Activated CD4-positive, alpha-beta T cell treated with anti-CD3 and anti-CD28 coated beads, Interleukin-2, amount 50 U/mL, for 4 hours (primary cell): ENCODE results near the gene CDK5RAP2.

Source experiments
- DNase-seq, 2 experiments: peaks; one replicate each; pipeline ENCODE4 v3.0.0-alpha.2; 2020

The CDK5RAP2 gene

DNA sequence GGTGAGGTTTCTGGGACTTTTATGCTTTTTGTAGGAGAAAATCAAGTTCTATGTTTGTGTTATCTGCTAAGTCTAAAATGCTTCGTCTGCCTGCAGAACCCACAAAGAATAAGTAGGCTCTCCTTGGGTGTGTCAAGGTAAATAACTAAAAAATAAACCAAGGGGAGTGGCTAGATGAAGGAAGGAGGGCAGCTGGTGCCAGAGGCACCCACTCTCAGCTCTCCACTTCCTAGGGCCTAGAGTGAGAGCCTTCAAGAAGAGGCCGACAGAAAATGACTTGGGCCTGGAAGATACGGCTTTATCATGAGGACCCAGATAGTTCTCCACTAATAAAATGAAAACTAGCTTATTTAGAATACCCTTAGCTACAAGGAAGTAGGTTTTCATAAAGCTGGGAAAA, 147.4 kb downstream of the CDK5RAP2 start:
- no peak for DNase-seq

DNA sequence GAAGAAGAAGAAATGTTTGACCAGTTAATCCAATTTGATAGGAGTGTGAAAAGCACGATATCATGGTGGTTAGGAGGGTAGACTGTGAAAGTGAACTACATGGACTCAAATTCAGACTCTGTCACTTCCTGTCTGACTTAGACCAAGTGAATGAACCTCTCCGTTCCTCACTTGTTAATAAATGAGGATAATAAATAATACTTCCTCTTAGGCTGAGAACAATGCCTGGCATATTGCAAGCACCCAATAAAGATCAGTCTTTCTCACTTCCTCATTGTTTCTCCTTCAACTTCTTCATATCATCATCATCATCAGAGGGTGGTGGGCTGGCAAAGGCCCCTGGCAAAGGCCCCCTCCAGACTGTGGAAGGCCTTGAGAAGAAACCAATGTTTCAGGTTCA, 148.7 kb downstream of the CDK5RAP2 start:
- DNase-seq = no peak

DNA sequence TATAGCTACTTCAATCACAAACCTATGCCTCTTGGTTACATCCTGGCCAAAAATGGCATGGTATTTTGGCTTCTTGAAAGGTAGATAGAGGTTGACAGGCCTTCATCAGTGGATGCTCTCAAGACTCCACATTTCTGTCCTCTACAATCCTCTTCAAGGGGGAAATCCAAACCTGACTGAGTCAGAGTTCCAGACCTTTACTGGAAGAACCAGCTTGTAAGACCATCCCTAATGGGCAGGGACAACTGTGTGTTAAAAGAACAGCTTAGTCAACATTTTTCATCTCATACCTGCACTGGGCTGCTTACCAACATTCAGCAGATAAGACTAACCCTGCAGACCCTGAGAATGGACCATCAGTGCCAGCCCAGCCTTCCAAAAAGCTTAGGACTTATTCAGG, 155.7 kb downstream of the CDK5RAP2 start:
- no peak for DNase-seq

DNA sequence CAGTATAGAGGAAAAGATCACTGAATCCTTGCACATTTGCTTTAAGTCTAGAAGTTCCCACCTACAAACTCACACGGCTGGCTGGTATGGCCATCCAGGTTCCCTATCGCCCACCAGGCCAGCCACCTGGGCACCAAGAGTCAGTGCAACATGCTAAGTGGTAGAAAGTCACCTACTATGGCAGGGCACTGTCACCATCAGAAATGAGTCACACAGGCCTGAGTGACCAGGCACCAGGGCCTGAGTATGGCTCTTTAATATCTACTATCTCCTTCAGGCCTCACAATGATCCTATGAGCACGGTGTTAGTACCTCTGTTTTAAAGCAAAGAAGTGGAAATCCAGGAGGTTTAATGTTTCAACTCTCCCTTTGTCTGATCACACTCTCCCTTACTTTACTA, 156.2 kb downstream of the CDK5RAP2 start:
- DNase-seq = no peak

DNA sequence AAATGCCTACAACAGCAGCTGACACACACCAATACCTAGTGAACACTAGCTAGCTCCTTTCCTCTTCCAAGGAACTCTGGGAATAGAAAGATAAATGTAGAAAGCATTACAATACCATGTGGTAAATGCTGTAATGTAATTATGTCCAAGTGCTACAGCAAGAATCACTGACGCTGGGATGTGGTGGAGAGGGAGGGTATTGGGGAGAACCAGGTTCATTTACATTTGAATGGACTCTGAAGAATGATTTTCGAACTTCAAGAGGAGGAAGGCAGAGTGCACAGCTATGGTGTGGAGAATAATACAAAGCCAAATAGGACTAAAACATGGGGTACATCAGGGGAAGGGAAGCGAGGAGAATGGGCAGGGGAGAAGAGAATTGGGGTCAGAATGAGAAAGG, 158.0 kb downstream of the CDK5RAP2 start:
- no peak for DNase-seq

DNA sequence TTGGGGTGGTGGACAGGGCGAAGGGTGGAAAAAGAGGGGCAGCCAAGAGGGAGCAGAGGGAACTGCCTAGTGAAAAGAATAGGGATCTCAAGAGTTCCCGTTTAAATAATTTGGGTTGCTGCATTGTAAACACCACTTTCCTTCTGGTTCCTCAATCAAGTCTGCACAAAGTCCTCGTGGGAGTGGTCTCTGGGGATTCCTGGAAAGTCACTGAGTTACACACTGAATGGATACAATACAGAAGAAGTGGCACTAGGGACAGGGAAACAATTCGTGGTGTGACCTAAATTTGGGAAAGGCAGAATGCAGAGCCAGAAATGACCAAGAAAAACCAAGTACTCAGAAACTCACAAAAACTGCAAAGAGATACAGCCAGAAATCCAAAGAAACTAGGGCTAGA, 161.7 kb downstream of the CDK5RAP2 start:
- no peak for DNase-seq

DNA sequence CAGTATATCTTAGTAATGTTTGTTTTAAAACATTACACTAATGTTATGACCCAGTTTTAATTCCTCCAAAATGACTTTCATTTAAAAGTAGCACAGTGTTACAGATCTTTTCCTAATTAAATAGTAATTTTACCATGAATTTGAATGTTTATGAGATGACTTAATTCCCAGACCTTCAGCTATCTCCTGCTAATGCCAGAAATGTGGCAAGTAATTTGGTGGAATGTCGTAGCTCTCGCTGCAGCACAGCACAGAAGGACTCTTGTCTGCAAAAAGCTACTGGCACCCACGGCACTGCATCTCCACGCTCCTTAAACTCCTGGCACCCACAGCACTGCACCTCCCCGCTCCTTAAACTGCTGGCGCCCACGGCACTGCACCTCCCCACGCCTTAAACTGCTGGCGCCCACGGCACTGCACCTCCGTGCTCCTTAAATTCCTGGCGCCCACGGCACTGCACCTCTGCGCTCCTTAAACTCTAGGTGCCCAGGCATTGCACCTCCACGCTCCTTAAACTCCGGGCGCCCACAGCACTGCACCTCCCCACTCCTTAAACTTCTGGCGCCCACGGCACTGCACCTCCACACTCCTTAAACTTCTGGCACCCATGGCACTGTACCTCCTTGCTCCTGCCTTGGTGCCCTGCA, 163.1 kb downstream of the CDK5RAP2 start:
- no peak for DNase-seq

DNA sequence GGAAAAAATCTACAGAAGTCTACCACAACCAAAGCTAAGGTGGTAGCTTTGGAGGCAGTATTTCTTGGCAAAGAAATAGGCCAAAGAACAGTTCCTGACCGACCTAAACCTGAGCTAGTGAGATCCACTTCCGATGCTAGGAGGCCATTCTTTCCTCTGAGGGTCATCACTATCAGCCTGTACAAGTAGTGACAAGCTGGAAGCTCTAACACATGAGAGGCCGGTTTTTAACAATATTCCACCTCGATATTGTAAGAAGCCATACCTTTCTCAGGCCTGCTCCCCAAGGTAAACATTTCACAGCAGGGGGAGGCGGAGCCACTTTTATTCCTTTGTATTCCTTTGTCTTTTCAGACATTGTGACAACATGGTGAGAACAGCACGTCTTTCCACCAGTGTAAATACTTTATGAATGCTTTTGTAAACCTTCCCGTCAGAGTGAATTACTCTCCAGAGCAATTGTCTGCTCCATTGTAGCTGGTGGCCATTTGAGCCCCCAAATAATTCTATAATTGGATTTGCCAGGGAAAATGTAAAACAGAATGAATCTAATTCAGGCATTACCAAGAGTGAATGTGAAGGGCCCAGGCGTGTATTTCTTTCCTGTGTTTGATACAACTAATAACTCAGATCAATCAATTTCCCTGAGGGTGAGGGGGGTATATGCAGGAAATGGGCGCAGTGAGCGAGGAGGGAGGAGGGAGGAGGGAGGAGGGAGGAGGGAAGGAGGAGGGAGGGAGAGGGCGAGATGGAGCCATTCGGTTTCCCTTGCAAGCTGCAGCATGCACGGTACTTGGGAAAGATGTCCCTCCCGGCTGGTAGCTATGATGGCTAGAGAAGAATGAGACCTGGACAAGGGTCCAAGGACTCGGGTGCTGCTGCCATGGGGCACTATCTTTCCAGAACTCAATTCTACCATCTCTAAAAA, 166.6 kb downstream of the CDK5RAP2 start:
- no peak for DNase-seq

DNA sequence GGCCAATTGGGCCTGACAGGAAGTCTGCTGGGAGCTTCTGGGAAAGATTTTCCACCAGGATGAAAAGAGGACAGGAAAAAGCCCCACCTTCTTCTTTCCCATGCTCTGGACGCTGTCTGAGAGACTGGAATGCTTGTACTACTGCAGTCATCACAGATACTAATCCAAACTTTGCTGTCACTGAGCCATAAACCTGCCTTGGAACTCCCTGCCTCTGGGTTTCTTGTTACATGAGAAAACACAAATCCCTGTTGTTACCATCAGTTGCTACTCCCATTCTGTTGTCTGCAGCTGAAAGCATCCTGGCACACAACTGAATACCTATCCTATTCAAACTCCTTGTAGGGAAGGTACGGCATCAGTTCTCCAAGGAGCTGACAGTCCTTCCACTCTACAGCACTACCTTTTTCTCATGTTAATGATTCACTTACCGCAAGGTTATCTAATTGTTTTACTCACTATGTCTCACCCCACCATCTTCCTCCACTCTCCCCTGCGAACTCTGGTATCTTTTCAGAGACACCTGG, 167.5 kb downstream of the CDK5RAP2 start:
- DNase-seq = no peak

DNA sequence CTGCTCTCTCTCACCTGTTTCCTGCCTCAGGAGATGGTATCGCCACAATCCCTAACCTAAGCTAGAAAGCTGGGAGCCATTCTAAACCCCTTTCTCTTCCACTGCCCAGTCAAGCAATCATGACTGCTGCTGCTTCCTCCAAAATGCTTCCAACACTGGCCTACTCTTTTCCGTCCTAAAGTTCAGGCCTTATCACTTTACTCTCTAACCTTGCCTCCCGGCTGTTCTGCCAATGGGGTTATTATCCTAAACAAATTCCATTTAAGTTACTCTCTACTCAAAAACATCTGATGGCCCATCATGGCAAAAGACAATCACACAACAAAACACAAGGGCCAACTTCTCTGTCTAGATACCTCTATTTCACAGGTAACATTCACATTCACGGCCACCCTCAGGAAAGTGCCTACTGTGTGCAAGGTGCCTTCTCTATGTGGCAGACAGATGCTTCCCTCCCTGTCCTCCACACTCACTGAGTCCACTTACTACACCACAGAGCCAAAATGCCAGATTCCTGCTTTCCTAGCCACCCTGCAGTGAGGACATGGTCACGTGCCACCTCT, 168.0 kb downstream of the CDK5RAP2 start:
- DNase-seq = no peak

DNA sequence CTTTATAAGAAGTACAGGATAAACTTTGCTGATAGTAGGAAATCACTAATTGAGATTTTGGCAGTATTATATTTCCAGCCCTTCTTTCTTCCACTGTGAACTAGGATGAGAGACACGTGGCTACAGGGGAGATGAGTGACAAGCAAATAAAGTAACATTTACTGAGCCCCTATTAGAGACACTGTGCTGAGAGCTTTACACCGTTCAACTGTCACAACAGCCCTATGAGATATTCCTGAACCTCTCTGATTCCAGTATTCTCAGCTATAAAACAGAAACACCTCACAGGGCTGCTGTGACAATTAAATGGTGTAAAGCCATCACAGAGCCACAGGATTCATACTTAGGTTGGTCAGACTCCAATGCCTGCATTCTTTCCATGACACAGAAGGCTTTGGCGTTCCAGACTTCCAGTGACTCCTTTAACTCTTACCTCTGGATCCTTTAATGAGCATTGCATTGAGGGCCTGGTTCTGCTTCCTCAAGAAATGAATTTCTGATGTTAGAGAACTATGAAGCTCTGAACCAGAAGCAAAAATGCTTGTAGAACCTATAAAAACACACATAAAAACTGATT, 169.0 kb downstream of the CDK5RAP2 start:
- no peak for DNase-seq

DNA sequence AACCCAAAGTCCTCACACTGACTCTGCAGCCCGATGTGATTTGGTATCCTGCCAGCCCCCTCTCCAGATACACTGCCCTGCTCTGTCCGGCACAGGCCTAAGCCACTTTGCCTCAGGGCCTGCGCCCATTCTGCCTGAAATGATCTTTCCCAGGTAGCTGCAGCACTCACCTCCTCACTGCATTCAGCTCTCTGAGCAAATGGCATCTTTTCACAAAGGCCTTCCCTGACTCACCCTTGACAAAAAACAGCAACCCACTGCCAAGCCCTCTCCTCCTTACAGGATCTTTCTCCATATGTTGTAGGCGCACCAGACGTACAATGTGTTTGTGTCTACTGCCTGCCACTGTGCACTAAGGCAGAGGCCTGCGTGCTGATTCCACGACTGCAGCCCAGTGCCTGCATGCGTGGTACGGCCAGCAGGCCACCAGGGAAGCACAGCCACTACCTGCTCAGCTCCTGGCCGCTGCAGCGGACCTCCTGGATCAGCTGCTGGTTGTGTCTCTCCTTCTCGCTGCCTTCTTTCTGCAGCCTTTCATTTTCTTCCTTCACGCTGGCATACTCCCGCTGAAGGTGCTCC, 171.2 kb downstream of the CDK5RAP2 start:
- no peak for DNase-seq

DNA sequence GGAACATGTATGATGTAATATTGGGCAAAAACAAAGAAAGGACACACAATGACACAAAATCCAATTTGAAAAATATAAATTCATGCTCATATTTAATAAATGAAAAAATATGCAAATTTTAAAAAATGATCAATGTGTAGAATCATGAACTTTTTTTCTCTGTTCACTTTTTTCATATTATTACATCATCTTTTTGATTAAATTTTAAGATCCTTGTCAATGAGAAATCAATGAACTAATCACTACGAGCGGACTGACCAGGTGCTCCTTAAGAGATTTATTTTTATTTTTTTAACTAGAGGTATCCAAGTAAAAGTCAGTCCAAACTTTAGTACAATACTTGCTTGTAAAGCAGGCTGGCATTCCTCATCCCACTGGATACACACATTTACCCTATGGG, 174.1 kb downstream of the CDK5RAP2 start:
- DNase-seq = no peak

DNA sequence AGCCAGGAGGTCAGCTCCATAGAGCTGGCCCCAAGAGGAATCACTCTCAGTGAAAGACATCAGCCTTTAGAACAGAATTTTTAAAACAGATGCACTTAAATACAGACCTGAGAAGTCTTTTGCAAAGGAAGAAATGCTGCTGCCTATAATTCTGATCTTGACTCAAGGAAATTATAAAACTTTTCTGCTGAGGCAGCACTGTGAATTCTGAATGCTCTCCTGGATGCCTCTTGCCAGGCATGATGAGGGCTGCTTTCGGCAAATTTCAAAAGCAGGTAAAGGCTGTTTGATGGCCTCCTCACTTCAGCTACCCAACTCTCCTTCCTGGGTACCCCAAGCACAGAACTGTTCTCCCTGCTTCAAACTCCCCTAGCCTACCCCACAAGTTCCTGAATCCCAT, 174.8 kb downstream of the CDK5RAP2 start:
- no peak for DNase-seq

DNA sequence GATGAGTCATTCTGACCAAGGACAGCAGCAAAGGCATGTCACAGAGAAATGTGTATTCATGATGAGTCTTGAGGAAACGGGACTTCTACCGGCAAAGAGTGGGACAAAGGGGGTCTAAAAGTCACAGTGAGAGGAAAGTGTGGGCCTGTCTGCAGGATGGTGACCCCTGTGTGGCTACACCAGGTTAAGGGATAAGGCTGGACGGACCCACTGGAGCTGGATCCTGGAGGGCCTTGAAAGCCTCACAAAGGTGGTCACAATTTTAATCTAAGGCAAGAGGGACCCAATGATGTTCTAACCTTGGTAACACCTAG, 176.5 kb downstream of the CDK5RAP2 start:
- no peak for DNase-seq

DNA sequence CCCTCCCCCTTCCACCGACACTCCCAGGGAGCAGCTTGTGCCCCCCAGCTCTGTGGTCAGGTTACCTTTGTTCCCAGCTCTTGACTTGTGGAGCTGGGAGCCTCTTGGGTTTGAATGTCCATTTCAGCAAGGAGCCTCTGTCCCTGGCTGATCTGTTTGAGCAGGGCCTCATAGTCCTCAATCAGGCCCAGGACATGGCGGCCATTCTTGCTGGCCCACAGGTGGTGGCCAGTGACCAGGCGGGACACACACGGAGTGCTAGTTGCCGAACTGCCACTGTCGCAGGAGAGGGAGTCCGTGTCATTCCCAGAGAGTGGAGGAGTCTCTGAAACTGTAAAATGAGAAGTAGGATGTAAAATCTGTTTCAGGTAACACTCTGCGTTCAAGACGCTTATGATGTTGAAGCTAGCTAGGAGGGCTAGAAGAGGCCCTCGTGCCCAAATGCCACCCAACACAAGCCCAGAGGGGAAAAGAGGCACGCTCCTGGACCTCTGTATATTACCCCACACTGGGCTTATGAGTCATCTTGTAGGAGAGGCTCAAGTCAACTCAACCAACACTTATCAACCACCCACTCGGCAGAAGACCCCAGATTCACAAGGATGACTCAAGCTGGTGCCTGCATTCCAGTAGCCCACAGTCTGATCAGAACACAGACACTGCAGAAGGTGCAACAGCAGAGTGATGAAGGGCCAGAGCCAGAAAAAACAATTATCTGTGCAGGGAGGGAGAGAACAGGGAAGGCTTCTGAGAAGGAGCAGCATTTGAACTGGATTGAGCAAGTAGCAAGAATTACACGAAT, 177.0 kb downstream of the CDK5RAP2 start:
- no peak for DNase-seq

DNA sequence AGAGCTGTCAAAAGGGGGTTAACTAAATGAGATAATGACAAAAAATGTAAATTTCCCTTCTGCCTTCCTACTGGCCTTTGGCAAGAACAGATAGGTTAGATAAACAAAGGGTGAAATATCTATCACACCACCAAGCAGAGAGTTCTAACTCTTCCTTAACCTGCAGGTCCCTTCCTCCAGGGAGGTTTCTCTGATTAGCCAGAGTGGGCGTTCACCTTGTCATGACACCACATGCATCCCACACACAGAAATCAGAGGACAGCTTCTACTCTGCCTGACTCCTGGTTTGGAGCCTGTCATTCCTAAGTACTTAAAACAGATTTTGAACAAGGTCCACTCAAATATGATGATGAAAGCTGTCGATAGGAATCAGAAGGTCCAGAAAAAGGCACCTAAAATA, 180.0 kb downstream of the CDK5RAP2 start:
- DNase-seq = no peak

DNA sequence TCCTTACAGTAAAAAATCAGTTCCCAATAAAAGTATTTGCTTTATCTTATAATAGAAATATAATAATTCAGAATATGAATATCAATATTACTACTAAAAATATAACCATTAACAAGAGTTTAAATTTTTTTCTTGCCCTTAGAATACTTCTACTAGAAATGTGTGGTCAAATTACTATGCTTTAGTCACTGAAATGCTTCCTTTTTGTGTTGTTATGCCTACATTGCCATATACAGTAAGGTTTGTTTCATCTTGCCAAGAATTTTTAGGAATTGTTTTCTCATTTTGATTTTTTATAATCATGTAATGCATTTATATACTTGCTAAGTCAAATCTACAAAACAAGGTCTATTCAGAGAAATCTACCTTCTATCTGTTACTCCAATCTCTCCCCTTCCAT, 181.7 kb downstream of the CDK5RAP2 start:
- DNase-seq = no peak

DNA sequence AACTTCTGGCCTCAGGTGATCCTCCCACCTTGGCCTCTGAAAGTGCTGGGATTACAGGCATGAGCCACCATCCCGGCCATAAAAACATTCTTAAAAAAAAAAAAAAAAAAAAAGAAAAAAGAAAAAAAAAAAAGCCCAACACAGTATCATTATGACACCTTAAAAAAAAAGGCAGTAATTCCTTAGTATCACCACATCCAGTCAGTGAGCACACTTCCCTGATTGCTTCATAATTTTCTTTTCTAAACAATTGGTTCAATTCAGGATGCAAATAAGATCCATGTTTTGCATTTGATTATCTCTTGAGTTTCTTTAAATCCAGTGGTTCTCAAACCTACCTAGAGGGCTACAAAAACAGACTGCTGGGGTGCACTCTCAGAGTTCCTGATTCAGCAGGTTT, 182.5 kb downstream of the CDK5RAP2 start:
- DNase-seq = no peak

DNA sequence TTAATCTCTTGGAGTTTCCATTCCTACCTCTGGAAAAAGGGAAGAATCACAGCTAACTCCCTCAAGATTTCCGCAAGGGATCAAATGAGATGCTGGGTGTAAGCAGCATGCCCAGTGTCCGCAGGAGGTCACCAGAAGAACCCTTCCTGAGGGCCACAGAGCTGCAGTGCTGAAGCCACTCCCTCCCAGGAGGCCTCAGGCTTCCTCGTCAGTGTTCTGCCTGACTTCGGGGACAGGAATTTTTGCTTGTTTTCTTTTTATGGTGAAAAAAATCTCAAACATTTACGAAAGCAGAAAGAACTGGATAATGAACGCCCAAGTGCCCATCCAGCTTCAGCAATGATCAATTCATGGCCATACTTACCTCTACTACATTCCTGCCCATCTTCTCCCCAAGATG, 183.0 kb downstream of the CDK5RAP2 start:
- no peak for DNase-seq

DNA sequence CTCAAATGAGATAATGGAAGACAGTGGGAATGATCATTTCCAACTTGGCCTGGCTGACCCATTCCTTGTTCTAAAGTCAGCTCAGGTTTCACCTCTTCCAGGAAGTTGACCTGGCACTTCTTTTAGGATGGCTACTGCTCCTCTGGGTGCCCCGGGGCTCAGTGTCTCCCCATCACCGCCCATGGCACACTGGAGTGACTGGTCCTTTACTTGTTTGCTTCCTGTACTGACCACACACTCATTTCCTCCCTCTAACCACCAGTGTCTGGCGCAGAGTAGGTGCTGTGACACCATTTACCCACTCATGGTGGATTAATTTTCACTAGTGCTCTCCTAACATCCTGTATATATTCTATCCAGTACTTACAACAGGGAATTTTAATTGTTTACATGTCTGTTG, 183.5 kb downstream of the CDK5RAP2 start:
- no peak for DNase-seq

DNA sequence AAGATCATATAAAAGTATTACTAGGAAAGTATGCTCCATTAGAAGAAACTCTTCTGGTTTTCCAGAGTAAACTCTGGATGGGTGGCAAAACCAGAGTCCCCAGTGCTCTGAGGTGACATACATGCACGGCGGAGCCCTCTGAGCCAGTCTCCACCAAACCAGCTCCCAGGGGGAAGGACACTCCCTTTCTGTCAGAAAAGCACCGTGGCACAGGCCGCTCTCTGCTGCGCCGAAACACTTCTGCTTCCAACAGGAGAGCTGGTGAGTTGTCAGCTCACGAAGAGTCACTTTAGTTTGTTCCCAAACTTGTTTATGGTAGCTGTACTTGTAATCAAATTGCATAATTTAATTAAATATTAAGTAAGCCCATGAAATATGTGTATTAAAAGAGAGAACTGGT, 184.6 kb downstream of the CDK5RAP2 start:
- DNase-seq = no peak
